Measurements from ENCODE around the gene GBP7.

- TF ChIP-seq CTCF (IDR thresholded peaks at IDR 0.05): no peak
- TF ChIP-seq POLR2A (IDR thresholded peaks at IDR 0.05): no peak
Observed at GRCh38 chr1:89179343-89179742, 3.5 kb upstream of the GBP7 start.

All from Peyer's patch (tissue), 4 donors.